ENCODE data around the gene ARMC6. TPM values are rescaled to one million over a fixed set of nuclear protein-coding genes. Genes with fewer than 3 reads are reported as not detected.

Gene ARMC6
- total RNA-seq, 1 experiment from 2014 or later, result 66.5 TPM

DNA sequence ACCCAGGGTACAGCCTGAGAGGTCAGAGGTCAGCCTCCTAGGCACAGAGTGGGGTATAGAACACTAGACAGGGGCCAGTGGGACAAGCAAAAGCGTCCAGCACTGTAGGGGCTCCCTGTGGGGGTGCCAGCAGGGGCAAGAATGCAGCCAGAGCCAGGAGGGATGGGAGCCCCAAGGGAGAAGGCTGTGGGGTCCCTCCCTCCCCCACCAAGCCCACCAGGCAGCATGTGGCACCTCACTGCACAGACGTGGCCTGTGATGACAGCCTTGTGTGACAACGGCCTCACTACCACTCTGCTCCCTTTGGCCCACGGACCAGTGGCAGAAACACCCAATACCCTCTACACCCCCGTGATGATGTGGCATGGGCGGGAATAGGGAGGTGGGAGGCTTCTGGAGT, 10.1 kb downstream of the ARMC6 start:
- no peak overlapping the region for H3K9ac ChIP-seq (ENCODE audit: extremely low read depth, insufficient read length, low read length)
- H3K4ac ChIP-seq (ENCODE audit: low read depth, low read length), result no peak overlapping the region
- TF ChIP-seq, protein P1, sequence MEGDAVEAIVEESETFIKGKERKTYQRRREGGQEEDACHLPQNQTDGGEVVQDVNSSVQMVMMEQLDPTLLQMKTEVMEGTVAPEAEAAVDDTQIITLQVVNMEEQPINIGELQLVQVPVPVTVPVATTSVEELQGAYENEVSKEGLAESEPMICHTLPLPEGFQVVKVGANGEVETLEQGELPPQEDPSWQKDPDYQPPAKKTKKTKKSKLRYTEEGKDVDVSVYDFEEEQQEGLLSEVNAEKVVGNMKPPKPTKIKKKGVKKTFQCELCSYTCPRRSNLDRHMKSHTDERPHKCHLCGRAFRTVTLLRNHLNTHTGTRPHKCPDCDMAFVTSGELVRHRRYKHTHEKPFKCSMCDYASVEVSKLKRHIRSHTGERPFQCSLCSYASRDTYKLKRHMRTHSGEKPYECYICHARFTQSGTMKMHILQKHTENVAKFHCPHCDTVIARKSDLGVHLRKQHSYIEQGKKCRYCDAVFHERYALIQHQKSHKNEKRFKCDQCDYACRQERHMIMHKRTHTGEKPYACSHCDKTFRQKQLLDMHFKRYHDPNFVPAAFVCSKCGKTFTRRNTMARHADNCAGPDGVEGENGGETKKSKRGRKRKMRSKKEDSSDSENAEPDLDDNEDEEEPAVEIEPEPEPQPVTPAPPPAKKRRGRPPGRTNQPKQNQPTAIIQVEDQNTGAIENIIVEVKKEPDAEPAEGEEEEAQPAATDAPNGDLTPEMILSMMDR (conservative IDR thresholded peaks at IDR 0.05), result no peak
- H2AFZ ChIP-seq (ENCODE audit: low read length), result no peak overlapping the region
- H4K5ac ChIP-seq (ENCODE audit: insufficient read length, low read depth, low read length), result no peak overlapping the region
- H3K14ac ChIP-seq (ENCODE audit: insufficient read depth, low read length), result no peak overlapping the region
- no peaks in the 10 kb centered on the region for H3K9me3 ChIP-seq (ENCODE audit: control insufficient read depth, low read depth, low read length)
- no peak overlapping the region for H4K8ac ChIP-seq (replicated peaks; ENCODE audit: insufficient read length, low read depth, low read length)
- no peak overlapping the region for H3K4me2 ChIP-seq (ENCODE audit: insufficient read depth, insufficient read length, low read length)
- Mint-ChIP-seq H3K36me3 (ENCODE audit: insufficient read depth in 1 of 3, low read depth in 3 of 3) (peaks cover 29 to 60% (median 54%) of the 10 kb centered on the region in 3 experiments), H3K4me3 (no peak overlapping the region), H3K4me1 (no peaks in the 10 kb centered on the region), H3K27ac (no peak overlapping the region), H3K27me3 (ENCODE audit: low read depth) (no peaks in the 10 kb centered on the region), H3K9me3 (no peaks in the 10 kb centered on the region; a peak in 1 of 5 replicates)
- H3K27me3 ChIP-seq (ENCODE audit: insufficient read depth, low read length), result no peaks in the 10 kb centered on the region
- H2BK12ac ChIP-seq (ENCODE audit: insufficient read length, low read depth, low read length), result no peak overlapping the region
- no peaks in the 10 kb centered on the region for H4K20me1 ChIP-seq (ENCODE audit: control insufficient read depth, insufficient read depth, insufficient read length)
- H2BK5ac ChIP-seq (ENCODE audit: insufficient read length, low read length), result no peak overlapping the region
- peaks cover 5% of the 10 kb centered on the region for H3K79me1 ChIP-seq (ENCODE audit: insufficient read depth, low read depth, low read length, poor library complexity, severe bottlenecking)
- no peak for DNase-seq
- no peak overlapping the region for H3K23ac ChIP-seq (ENCODE audit: insufficient read length, low read depth, low read length)
- no peak overlapping the region for H3K18ac ChIP-seq (ENCODE audit: insufficient read length, low read depth, low read length)
- no peak overlapping the region for H2BK120ac ChIP-seq (ENCODE audit: low read depth, low read length, poor library complexity, severe bottlenecking)
- no peak overlapping the region for H3K27ac ChIP-seq (ENCODE audit: insufficient read length, low read depth, low read length)
- WGBS (ENCODE audit: extremely low coverage, insufficient read length, low lambda C conversion rate), result no CpG with 5 or more reads among the region's 6 CpGs
- H2AK5ac ChIP-seq (ENCODE audit: insufficient read length, low read length), result no peak overlapping the region
- H3K79me2 ChIP-seq (ENCODE audit: insufficient read depth, low read length), result peaks cover 5% of the 10 kb centered on the region; the same call in 1 of the 2 replicates
- no peaks in the 10 kb centered on the region for H3K23me2 ChIP-seq (ENCODE audit: insufficient read length, low read depth, low read length, poor library complexity, severe bottlenecking)
- no peak overlapping the region for H4K91ac ChIP-seq (ENCODE audit: insufficient read length, low read depth, low read length)
- H3K56ac ChIP-seq (ENCODE audit: insufficient read length, low read depth, low read length), result no peak overlapping the region
- H2BK20ac ChIP-seq (ENCODE audit: low read depth, low read length, poor library complexity, severe bottlenecking), result no peak overlapping the region
- H3T11ph ChIP-seq (ENCODE audit: low read length), result no peak overlapping the region
- no peak overlapping the region for H2BK15ac ChIP-seq (ENCODE audit: low read depth, low read length)
- H3K4me1 ChIP-seq (ENCODE audit: insufficient read depth, low read length), result no peaks in the 10 kb centered on the region
